GM18502 (cell line): Measurements from ENCODE around the gene PSMD13.

Experiments used
- ATAC-seq: cut with Tn5 transposase; IDR thresholded peaks from one replicate; pipeline ENCODE4 v1.9.1; 2021; ENCODE audit warnings: mild to moderate bottlenecking; ENCODE audit not compliant: unreplicated experiment, poor library complexity

The PSMD13 gene

DNA sequence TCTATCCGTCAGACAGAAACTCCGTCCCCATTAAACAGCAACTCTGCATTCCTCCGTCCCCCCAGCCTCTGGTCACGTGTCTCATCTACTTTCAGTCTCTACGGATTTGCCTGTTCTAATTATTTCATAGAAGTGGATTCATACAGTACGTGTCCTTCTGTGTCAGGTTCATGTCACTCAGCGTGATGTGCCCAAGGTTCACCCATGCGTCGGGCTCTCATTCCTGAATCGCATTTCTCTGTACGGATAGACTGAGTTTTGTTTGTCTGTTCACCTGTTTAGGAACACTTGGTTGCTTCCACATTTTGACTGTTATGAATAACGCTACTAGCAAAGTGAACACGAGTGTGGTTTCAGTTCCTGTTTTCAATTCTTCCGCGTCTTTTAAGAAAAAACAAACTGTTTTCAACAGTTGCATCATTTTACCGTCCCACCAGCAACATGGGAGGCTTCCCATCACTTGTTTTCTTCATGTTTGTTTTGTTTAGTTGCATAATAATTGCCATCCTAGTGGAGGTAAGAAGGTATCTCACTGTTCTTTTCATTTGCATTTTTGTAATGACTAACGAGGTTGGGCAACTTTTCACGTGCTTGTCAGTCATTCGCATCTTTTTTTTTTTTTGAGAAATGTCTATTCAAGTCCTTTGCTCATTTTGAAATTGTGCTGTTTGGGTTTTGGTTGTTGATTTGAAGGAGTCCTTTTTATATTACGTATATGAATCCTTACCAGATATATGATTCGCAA is 32.5 kb downstream of the PSMD13 start:
- ATAC-seq: peak; percentile 76

DNA sequence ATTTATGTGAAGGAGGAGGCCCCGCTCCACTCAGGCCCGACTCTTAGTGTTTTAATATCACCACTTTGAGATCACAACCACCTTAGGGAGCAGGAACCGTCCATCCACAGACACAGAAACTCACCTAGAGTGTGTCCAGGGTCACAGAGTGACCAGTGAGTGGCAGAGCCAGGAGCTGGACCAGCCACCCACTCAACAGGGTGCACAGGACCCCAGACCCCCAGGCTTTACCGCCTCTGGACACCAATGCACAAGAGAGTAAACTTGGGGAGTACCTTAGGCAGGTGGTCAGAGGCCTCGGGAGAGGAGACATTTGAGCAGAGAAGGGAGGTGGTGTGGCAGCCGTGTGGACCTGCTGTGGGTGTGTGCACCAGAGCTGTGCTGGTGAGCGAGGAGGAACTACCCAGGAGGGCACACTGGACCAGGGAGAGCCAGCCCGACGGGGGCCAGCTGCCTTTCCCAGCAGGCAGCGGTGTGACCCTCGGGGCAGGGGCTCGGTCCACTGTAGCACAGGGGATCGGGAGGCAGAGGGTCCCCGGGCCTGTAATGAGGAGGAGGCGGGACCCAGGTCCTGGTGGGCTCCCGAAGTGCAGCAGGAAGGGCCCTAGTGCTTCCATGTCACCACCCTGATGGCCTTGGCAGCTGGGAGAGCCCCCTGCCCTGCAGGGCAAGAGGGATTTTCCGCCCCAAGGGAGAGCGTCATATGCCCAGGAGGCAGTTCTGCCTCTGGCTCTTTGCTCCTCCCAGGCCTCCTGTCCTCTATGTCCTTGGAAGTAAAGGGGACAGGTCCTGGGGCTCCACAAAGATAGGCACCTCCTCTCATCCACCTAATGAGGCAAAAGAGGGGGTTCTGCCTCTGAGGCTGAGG is 33.9 kb downstream of the PSMD13 start:
- ATAC-seq: no peak

DNA sequence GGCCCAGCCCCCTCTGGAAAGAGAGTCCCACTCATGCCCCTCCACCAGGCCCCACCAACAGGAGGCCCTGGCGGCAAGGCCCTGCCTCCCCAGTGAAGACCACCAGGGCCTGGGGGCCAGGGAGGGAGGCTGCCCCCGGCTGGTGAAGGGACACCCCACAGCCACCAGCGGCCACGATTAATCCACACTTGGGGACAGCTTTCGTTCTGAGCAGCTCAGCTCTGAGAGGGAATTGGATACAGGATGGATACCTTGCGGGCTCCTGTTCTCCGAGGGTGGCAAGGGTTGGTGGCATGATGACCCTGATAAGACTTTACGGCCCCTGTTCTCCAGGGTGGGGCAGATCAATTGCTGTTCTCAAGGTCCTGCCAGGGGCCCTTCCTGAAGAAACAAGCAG is 34.5 kb downstream of the PSMD13 start:
- ATAC-seq: no peak

DNA sequence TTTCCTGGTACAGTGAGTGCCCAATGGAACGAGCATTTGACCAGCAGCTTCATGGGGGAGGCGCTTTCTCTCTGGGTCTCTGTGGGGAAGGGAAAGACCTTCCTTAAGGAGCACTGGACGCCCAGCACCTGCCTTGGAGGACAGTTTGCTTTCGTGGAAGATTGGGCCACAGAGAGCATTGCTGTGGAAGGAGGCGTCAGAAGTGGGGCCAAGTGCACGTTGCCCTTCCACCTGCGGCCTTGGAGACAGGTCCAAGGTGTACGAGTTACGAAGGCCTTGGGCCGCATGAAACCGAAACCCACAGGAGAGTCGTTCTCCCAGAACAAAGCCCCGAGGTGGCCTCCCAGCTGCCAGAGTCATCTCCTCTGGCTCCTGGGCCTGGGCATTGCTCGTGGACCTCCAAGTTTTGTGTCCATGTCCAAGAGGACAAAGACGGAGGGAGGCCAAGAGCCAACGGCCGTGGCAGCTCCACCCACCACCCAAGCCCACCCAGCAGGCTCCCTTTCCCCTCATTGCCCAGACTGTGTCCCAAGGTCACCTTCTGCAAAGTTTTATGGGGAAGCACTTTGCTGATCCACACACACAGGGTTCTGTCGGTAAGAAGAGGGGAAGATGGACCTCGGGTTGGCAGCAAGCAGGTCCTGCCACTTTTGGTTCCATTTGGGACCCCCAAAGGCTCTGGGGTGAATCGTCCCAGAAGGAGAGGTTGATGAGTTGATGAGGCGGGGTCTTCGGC is 35.6 kb downstream of the PSMD13 start:
- ATAC-seq: no peak

DNA sequence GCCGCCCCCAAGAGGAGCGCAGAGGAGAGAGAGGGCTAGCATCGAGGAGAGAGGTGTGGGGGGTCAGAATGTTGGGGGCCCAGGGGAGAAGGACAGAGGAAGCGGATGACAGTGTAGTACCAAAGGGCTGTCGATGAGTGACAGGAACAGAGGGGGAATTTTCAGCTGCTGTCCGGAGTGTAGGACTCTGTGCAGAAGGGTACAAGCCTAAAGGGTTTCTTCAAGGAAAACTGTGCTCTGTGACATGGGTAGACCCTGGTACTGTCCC is 36.1 kb downstream of the PSMD13 start:
- ATAC-seq: no peak

DNA sequence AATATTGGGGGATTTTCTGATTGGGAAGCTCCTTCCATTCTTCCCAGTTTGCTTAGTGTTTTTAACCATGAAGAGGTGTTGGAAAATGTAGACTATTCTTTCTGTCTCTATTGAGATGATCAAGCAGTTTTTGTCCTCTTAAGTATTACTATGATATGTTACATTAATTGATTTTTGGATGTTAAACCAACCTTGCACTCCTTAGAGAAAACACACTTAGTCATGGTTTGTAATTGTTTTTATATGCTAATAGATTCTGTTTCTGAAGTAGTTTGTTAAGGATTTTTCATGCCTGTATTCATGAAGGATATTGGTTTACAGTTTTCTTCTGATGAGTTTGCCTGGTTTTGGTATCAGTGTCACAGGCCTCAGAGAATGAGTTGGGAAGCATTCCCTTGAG is 39.4 kb downstream of the PSMD13 start:
- no peak for ATAC-seq

DNA sequence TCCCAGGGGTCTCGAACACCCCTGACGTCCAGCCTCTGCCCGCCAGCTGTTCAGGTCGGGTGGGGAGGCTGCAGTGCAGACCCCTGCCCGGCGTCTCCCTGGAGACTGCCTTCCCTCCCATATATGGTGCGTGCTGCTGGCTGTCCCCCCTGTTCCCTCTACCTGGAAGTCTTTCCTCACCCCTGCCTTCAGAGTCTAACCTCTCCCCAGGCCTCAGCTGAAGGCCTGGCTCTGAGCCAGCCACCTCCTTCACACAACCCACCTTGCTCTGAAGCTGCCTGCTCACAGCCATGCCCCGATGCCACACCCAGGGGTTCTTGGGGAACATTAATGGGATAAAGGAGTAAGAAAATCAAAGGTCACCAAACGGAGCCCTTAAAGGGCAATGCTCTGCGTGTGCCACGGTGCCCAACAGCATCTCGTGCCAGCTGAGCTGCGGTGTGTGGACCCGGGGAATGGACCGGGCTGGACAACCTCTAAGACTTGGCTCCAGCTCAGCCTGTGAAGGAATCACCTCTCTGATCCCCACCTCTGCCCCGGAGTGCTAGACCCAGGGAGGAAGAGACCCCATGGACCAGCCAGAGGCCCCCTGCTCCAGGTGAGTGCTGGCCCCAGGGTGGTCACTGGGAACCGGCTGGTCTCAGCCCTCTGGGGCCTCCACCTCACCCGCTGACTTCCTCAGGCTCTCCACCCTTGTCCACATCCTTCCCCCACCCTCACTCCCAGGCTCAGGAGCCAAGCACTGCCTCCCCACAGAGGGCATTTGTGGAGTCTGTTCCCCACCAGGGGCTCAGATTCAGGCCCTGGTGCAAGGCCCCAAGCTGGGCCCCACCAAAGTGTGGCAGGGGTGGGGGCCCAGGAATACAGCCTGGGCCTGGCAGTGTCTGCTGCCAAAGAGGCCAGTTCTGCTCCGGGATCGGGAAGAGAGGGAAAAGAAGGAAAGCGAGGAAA is 41.5 kb downstream of the PSMD13 start, which contains the start of gene NLRP6:
NLRP6 (plus strand) TSS at position 407 of the 951 bp plus-strand sequence; CDS start at position 570, 163 bp downstream.
- no peak for ATAC-seq

DNA sequence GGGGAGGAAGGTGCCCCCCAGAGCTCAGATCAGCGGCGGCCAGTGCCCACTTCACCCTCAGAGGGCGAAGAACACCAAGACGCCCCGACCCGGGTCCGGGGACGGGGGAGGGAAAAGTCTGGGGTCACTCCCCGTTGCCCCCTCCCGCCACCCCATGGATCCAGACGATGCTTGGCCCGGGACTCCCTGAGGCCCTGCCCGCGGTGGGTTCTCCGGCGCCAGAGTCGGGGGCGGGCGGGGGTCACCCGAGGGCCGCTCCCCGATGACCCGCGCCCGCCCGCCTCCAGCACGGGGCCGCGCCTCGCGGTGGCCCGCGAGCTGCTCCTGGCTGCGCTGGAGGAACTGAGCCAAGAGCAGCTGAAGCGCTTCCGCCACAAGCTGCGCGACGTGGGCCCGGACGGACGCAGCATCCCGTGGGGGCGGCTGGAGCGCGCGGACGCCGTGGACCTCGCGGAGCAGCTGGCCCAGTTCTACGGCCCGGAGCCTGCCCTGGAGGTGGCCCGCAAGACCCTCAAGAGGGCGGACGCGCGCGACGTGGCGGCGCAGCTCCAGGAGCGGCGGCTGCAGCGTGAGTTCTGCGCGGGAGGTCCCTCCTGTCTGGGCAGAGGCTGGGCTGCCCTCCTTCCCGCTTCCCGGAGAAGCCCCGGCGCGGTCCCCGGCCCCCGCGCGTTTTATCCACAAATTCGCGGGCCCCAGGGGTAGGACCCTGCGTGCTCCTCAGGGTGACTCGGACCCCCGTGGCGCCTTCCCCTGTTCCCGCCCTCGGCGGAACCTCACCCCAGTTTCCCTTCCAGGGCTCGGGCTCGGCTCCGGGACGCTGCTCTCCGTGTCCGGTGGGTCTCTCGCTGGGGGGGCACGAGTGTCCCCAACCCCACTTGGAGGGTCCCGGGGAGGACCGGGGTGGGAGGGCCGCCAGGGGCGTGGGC is 42.5 kb downstream of the PSMD13 start:
- no peak for ATAC-seq

DNA sequence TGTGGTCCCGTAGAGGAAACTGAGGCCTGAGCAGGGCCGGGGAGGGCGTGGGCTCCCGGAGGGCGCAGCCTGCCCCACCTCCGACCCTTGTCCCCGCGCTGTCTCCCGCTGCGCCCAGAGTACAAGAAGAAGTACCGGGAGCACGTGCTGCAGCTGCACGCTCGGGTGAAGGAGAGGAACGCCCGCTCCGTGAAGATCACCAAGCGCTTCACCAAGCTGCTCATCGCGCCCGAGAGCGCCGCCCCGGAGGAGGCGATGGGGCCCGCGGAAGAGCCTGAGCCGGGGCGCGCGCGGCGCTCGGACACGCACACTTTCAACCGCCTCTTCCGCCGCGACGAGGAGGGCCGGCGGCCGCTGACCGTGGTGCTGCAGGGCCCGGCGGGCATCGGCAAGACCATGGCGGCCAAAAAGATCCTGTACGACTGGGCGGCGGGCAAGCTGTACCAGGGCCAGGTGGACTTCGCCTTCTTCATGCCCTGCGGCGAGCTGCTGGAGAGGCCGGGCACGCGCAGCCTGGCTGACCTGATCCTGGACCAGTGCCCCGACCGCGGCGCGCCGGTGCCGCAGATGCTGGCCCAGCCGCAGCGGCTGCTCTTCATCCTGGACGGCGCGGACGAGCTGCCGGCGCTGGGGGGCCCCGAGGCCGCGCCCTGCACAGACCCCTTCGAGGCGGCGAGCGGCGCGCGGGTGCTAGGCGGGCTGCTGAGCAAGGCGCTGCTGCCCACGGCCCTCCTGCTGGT is 43.4 kb downstream of the PSMD13 start:
- no peak for ATAC-seq

DNA sequence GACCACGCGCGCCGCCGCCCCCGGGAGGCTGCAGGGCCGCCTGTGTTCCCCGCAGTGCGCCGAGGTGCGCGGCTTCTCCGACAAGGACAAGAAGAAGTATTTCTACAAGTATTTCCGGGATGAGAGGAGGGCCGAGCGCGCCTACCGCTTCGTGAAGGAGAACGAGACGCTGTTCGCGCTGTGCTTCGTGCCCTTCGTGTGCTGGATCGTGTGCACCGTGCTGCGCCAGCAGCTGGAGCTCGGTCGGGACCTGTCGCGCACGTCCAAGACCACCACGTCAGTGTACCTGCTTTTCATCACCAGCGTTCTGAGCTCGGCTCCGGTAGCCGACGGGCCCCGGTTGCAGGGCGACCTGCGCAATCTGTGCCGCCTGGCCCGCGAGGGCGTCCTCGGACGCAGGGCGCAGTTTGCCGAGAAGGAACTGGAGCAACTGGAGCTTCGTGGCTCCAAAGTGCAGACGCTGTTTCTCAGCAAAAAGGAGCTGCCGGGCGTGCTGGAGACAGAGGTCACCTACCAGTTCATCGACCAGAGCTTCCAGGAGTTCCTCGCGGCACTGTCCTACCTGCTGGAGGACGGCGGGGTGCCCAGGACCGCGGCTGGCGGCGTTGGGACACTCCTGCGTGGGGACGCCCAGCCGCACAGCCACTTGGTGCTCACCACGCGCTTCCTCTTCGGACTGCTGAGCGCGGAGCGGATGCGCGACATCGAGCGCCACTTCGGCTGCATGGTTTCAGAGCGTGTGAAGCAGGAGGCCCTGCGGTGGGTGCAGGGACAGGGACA is 44.1 kb downstream of the PSMD13 start:
- ATAC-seq: no peak

DNA sequence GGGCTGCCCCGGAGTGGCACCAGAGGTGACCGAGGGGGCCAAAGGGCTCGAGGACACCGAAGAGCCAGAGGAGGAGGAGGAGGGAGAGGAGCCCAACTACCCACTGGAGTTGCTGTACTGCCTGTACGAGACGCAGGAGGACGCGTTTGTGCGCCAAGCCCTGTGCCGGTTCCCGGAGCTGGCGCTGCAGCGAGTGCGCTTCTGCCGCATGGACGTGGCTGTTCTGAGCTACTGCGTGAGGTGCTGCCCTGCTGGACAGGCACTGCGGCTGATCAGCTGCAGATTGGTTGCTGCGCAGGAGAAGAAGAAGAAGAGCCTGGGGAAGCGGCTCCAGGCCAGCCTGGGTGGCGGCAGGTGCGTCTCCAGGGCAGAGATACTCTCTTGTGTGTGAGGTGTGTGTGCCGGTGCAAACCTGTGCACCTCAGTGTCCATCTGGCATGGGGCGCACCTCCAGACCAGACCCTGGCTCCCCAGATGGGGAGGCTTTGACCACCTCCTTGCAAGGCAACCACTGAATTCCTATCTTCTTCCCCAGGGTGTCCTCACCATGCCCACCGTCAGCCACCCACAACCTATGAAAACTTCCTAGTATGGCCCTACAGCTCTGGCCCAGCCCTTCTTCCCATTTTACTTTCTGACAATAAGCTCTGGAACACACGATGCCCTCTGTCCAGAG is 44.8 kb downstream of the PSMD13 start:
- ATAC-seq: no peak

DNA sequence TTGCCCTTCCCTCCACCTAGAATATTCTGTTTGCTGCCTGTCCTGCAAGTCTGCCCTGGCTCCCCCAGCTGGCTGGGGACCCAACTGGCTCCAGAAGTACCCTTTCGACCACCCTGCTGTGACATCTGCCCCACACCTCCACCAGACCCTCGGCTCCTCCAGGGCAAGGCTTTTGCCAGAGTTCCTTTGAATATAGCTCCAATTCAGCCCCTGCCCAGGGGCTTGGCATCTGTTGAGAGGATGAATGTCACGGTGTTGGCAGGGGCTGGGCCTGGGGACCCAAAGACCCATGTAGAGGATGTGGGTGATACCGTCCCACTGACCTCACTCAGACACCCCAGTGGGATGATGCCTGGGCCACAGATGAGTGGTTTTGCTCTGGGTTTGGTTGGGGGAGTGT is 45.4 kb downstream of the PSMD13 start:
- ATAC-seq: no peak

DNA sequence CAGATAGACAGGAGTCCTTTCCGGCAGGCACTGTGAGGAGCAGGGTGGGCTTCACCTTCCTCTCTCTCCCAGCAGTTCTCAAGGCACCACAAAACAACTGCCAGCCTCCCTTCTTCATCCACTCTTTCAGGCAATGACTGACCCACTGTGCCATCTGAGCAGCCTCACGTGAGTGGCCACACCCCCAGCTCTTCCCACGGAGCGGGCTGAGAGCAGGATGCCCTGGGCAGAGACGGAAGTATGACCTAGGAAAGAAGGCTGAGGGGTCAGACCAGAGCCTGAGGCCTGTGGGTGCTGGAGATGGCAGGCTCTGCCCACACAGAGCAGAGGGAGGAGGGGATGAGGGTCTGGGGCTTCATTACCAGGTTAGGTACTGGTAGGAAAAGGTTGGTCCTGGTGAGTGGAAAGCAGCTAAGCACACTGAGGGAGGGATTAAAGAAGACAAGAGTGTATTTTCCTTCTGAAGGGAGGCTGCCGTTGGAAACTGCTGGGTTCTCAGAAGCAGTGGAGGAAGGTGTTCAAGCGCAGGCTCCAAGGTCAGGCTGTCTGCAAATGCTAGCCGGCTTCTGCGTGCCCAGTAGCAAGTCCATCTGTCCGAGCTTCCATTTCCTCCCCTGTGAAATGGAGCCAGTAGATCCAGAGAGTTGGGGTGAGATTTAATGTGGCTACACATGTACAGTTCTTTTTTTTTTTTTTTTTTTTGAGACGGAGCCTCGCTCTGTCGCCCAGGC is 46.0 kb downstream of the PSMD13 start:
- no peak for ATAC-seq

DNA sequence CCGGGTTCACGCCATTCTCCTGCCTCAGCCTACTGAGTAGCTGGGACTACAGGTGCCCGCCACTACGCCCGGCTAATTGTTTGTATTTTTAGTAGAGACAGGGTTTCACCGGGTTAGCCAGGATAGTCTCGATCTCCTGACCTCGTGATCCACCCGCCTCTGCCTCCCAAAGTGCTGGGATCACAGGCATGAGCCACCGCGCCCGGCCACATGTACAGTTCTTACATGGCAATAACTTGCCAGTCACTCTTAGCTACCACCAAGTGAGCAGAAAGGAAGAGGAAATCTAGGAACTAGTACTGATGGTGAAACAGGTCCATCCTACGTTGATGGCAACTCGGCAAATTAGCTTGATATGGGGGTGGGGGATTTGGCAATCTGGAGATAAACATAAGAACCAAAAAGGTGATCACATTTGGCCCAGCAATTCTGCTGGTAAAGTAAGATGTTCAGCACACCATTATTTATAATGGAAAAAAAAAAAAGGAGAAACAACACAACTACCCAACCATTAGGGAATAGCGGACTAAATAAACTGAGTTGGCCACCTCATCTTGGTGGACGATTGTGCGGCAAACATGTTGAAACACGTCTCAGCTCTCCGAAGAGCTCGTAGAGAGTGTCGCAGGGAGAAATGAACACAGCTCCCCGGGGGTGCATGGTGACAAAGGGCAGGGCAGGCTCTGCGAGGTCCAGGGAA is 46.8 kb downstream of the PSMD13 start:
- ATAC-seq: no peak

DNA sequence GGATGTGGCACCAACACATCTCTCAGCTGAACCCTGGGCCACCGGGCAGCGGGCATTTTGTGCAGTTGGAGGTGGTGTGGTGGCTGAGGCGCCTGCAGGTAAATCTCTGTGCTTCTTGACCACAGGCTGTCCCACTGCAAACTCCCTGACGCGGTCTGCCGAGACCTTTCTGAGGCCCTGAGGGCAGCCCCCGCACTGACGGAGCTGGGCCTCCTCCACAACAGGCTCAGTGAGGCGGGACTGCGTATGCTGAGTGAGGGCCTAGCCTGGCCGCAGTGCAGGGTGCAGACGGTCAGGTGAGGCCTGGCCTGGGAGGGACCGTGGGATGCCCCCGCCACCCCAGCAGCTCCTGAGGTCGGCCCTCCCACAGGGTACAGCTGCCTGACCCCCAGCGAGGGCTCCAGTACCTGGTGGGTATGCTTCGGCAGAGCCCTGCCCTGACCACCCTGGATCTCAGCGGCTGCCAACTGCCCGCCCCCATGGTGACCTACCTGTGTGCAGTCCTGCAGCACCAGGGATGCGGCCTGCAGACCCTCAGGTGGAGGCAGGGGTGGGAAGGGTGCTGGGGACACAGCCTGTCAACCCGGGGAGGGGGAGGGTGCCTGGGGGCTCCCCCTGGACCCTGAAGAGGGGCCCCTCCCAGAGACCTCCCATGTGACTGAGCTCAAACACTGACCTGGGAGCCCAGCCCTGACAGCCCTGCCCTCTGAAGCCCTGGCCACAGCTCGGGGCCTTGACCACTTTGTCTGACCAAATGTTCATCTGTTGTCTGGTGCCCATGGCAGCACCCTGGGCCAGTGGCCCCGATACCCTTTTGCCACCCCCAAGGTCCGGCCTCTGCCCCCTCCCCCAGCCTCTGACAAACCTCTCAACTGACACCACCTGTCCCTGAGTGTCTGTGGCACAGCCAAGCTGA is 47.6 kb downstream of the PSMD13 start:
- no peak for ATAC-seq
